ELR (cell line): ENCODE measurements around the gene CDC40.

Source experiments
- DNase-seq: peaks from one replicate; pipeline ENCODE4 v3.0.0-alpha.2; 2015; ENCODE audit warnings: low read depth

CDC40 gene

DNA sequence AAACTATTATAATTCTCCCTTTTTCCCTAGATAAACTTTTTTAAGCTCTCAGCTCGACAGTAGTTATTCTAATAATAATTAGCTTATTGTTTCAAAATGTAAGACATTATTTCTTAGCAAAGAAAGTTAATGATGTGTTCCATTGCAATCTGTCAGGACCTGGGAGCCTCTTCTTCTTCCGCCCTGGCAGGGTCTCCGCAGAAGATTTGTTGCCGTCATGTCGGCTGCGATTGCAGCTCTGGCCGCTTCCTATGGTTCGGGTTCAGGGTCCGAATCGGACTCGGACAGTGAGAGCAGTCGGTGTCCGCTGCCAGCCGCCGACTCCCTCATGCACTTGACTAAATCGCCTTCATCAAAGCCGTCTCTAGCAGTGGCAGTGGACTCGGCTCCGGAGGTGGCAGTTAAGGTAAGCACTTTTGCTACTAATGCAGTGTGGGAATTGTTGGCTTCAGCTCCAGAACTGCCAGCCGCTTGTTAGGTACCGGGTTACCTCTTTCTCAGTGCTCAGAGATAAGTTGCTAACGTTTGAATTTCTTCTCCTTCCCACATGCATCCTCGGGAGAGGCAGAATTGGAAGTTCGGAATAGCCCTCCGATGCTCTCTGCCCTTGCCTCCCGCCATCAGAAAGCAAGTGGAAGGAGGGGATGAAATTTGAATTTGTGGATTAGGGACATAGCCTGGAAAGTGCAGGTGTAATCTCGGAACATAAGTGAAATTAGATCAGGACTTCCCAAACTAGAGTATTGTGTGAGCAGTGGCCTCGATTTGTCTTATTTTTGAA is at the start of gene CDC40:
Gene CDC40, plus strand, starts transcription at position 200 of the 781 bp plus-strand sequence. Its CDS starts 18 bp downstream, at position 218.
- no peak for DNase-seq

DNA sequence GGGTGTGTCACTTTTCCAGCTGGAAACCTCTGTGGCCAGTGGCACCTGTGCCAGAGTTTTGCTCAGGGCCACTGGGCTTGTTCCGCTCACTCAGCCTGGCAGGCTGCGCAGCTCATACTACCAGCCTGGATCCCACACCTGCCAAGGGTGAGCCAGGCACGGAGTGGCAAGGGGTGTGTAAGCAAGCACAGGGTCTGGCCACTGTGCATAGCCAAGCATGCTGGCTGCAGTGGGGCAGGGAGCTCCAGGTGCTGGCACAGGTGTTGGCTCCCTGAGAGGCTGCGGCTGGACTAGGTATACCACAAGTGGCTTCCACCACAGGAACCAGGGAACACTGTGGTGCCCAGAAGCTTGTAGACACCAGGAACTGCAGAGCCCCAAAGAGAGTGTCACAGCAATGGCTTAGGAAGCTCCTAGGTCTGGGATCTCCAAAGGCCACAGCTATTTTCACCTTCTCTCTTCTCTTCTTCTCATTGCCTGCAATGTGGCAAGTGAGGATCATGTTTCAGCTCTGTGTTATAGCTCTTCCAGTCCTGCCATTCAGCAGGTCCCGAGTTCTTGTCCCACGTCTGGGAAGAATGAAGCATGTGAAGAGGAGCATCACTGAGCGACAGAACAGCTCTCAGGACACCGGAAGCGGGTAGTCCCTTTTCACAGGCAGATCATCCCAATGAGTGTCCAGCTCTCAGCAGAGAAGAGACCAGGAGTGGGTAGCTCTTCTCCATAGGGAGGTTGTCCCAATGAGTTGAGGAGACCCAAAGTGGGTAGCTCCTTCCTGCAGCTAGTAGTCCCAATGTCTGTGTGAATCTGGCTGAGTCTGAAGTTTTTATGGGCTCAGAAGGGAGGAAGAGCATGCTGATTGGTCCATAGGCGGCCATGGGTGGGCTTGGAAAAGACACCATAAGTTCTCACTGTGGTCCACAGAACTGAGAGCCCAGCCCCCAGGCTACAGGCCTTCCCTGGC is 42.0 kb upstream of the CDC40 start:
- no peak for DNase-seq

DNA sequence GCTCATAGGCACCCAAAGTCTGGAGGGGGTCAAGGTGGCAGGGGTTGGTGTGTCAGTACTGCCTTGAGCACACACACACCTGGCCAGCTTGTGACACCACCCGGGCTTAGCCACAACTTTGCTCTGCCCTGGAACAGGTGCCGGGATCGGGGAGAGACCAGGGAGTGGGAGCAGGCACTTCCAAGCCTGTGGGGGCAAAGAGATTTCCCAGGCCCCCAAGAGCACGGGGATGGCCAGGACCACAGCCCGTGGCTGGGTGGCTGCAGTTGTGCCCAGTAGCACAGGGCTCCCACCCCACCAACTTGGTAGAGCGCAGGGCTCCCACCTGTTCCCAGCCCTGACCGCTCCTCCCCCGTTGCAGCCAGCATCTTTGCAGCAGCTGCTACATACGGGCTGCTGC is 41.2 kb upstream of the CDC40 start:
- DNase-seq = no peak

DNA sequence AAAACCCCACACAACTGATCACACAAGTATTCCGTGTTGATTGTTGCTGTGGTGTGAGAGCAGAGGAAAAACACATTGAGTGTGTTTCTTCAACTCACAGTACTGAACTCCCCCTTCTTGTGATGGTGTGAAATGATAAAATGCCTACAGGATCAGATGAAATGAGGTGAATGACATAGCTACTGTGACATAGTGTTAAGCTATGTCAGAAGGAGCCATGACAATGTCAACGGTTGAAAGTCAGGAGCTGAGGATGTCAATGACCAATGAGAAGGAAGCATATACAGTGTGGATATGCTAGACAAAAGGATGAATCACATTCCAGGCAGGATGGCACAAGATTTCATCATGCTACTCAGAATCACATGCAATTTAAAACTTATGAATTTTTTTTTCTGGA is 39.6 kb upstream of the CDC40 start:
- DNase-seq = peak; percentile 80

DNA sequence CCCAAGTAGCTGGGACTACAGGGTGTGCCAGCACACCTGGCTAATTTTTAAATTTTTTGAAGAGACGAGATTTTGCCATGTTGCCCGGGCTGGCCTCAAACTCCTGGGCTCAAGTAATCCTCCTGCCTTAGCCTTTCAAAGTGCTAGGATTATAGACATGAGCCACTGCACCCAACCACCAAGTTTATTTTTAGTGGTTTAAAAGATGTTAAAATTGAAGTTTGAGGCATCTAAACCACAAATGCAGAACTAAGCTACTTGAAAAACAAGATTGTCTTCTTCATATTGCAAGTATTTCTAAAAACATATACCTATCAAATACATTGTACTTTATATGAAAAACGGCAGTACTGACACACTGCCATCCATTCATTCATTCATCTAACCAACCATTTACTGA is 32.4 kb upstream of the CDC40 start:
- DNase-seq = no peak

DNA sequence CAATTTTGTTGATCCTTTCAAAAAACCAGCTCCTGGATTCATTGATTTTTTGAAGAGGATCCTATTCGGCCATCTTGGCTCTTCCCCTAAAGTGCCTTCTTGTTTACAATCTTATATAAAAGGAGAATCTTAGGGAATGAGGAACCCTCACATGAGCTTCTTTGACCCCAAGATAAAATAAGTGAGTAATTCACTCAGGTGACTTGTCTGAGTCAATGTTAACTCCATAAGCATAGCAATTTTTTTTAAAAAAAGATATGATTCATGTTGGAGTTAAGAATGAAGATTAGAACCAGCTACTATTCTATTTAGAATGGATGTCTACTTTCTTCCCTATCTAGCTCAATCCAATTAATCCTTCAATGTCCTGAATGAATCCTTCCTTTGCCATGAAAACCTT is 21.7 kb upstream of the CDC40 start:
- peak; percentile 13 for DNase-seq

DNA sequence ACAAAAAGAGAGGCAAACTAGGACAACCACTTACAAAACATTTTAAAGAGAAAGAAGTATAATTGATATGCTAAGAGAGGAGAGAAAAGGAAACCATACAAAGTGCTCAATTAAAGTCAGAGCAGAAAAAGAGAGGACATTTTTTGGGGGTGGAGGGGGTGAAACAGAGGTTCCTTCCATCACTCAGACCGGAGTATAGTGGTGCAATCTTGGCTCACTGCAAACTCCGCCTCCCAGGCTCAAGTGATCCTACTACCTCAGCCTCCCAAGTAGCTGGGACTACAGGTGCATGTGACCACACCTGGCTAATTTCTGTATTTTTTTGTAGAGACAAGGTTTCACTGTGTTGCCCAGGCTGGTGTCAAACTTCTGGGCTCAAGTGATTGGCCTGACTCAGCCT is 10.1 kb upstream of the CDC40 start:
- no peak for DNase-seq

DNA sequence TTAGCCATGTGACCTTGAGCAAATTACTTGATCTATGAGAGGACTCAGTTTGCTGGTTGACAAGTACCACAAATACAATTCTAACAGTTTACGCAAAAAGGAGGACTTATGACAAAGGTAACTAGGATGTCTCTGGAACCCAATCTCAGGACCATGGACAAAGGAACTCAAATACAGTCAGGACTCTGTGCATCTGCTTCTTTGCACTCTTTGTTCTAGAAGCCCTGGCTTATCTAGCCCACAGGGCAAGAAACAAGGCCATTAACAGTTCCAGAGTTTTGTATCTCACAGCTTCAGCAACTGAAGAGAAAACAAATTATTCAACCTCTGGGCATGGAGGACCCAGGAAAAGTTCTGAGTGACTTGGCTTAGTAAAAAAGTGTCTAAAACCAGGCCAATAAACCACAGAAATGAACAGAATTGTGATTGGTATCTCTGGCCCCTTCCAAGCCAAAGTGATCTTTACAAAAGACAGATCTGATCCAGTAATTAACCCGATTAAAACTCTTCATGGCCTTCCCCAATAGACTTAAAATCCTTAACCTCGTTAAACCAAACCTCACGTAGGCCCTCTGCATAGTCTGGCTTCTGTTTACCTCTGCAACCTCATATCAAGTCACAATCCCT is 6.6 kb upstream of the CDC40 start:
- no peak for DNase-seq

DNA sequence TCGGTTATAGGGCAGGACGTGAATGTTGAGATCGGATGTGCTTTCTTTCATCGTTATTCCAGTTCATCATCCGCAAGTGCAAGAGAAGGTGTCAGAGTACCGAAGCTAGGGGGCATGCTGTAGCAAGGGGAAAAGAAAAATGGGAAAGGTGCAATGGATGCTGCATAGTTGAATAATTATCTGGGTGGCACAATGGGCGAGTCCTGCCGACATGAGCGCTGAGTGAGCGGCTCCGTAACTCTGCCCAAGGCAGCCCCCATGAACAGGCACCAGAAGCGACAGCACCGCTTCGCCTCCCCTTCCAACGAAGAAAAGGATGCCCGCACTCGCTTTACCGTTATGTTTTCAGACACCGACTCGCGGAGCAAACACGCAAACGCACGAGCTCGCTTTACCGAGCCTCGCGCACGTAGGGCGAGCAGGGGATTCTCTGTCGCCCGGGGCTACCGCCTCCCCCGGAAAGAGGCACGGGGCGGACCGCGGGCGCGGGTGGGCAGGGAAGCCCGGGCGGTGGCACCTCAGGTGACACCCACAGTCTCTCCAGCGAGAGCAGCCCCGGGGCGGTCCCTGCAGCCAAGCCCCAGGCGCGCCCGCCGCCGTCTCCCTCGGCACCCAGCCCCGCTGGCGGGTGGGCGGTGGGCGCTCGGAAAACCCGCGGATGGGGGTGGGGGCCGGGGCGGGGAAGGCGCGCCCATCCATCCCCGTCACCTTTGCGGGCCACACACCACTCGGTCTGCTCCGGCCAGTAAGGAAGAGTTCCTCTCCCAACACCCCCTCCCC is 1.4 kb upstream of the CDC40 start:
- DNase-seq = peak; percentile 76

DNA sequence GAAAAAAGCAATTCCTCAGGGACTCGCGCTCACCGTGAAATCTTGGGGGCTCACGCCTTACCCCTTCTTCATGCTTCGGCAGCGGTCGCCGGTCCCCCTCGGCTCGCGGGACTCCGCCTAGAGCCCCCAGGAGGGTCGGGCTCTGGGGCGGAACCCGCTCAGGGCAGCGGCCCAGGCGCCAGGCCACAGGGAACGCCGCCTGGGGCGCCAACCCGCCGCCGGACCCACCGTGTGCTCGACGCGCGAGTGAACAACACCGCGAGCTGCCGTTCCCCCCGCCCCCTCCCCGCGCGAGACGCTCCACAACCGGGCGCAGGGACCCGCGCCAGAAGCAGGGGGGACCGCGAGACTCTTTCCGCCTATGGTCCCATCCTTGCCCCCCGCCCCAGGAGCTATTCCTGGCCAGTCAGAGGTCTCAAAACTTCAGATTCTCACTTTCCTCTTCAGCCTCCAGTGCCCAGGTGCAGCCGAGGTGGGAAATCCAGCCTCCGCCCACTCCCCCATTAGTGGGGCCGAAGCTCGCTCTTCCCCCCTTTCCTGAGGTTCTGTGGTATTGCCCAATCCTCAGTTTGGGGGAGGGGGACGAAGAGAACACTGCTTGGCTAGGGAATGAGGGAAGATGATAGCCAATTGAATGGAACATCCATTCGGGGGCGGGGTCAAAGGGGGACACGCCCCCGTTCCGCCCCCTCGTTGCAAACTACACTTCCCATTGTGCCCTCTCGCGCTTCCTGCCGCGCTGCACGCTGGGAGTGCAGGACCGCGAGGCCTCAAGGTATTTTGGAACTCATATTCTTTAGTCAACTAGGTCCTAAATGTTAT is 610 bp upstream of the CDC40 start, which contains the start of gene WASF1:
Gene WASF1, minus strand, starts transcription at position 265 of the 822 bp plus-strand sequence. CDS start 52,069 bp downstream, outside the sequence.
- peak; percentile 97 for DNase-seq

DNA sequence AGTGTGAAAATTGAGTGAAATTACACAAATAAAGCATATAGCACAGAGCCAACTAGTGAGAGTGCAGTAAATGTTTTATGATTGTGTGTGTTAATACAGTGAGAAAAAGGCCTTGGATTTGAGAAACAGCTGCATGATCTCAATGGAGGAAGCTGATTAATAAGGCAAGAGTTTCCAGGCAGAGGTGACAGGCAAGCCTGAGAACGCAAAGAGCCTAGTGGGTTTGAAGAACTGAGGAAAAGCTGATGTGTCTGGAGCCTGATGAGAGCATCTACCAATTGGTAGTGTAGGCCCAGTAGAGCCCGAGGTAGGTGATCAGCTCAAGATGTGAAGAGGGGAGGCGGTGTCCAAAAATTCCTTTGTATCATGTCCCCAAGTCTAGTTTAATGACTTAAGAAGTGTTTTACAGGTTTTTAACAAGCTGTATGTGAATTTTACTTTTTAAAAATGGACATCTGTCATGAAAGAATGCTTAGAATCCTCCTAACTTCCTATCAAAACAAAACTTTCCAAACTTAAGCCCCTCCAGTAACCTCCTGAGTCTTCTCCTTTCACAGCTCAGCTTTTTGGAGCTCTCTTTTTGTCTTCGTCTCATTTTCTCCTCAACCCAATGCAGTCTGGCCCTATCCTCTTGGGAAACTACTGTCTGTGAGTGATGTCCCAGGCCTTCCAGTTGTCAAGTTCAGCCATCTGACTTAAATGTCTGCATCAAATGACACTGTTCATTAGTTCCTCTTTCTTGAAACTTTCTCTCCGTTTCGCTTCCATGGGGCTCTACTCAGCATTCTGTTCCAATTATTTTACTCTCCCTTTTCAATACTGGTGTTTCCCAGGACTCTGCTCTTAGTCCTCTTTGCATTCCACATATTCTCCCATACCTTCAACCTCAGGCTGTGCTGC is 1.2 kb downstream of the CDC40 start:
- DNase-seq = peak; percentile 45

DNA sequence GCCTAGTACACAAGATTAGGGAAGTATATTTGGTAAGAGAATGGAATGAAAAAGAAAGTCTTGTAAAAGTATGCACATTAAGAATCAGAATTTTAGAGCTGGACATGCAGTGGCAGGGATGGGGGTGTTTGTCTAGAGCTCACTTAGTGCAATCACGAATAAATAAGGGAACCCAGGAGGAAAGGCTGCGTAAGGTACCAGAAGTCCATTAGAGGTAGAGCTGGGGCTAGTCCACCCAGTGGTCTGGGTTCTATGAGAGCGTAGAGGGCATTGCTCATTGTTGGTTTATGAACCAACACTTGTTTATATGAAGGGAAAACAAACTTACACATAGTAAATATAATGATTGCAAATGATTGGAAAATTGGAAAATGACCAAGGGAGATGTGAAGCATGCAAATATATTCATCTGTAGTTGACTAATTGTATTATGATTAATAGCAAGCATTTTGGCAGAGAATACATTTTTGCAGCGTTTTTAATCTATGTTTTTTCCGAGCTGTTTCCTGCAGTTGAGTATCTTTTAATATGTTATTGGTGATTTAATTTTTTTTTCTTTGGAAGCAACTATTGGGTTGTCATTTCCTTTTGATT is 3.2 kb downstream of the CDC40 start:
- no peak for DNase-seq

DNA sequence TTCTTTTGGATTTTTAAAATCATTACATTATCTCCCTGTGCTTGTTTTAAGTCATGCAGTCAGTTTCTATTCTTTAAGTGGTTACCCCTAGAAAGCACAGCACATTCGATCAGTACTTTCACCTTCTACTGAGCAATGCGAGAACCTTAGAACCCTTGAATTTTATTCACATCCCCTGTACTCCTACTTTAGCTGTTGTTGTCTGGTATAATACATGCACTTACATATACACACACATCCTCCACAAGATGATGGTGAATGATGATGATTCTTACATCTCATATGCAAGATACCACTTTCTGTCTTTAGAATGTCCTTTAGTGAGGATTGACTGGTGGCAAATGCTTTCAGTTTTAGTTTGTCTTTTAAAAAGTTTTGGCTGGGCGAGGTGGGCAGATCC is 5.7 kb downstream of the CDC40 start:
- DNase-seq = no peak

DNA sequence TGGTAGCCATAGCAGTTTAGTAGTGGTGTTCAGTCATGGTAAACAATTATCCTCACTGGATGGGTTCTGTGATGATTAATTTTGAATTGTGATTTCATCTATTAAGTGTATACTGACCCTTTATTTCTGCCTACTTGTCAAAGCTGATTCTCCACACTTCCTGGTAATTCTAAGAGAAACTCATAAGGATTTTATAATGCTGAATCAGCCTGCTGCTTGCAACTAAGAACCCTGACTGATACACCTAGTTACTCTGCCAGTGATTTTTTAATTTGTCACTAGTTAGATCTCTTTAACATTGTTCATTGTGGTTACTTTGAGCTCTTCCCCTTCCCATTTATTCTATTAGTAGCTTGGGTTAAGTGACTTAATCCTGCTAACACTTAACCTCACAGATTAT is 8.6 kb downstream of the CDC40 start:
- peak; percentile 26 for DNase-seq

DNA sequence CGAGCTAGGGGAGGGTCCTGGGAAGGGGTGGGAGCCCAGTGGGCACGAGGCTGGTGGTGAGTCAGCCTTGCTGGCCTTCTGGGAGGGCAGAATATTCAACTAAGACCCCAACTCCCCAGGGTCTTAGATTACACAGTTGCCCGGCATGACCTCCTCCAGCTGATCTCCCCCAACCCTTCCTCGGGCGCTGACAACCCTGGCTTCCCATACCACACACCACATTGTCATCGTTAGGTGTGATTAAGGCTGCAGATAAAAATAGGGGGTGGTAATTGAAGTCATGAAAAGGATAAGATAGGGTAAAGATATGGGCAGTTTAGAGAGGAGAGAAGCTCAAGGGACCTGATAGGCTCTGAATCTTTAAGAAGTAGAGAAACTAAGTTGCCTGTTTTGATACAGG is 10.5 kb downstream of the CDC40 start:
- no peak for DNase-seq

DNA sequence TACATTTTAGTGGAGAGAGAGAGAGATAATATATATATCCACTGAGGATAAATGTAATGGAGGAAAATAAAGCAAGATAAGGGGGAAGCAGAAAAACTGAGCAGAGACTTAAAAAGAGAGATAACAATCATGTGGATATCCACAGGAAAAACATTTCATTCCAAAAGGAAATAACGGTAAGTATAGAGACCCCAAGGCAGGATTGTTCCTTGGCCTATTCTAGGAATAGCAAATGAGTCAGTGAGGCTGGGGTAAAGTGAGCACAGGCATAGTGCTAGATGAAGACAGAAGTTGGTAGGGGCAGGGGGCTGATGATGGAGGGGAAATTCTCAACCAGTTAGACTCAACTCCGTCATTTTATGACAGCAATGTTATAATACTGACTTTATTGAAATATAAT is 11.2 kb downstream of the CDC40 start:
- DNase-seq = no peak

DNA sequence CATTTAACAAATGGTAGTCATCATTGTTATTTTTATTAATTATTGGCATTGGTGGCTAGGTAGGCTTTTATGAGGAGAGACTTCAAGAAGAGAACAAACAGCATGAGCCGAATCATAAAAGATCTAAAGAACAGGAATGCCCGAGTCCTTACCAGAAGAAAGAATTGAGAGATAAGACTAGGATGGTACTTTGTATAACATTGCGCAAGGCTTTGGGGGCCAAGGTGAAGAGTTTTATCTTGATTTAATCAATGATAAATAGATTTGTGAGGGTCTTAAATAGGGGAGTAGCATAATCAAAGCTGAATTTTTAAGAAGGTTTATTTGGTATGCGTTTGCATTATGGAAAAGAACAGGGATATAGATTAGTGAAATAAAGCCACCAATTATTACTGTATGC is 15.4 kb downstream of the CDC40 start:
- DNase-seq = no peak

DNA sequence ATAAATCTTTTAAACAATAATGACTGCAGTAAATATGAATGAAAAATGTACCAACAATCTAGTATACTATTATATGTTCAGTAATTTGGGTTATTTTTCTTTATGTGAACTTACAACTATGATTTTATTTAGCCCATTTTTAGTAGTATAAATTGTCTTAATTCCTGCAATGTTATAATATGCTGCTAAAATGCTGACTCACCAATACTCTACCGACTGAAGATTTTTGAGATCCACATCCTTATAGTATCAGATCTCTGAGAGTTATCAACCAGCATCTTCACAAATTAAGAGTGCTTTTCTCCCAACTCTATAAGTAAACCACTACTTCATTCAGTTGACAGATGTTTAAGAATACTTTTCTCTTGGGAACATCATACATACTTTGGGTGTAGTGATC is 16.6 kb downstream of the CDC40 start:
- DNase-seq = no peak

DNA sequence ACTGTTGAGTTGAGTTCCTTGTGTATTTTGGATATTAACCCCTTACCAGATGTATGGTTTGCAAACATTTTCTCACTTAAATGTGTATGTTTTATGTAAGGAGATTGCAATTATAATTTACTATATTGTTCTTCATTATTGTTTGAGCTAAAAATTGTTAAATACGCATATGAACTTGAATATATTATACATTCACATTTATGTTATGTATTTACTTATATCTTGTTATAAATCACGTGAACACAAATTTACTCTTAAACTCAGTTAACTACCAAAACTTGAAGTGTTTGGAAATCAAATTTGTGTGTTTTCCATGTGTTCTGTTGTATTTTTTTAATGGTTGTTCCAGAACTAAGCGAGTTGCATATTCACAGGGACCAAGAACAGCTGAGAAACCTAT is 18.3 kb downstream of the CDC40 start:
- no peak for DNase-seq
